GM12864 (cell line): Measurements from ENCODE around the gene RERE.

Experiments
- DNase-seq: peaks from one replicate; pipeline ENCODE4 v3.0.0-alpha.2; 2011; ENCODE audit warnings: low read depth
- H3K4me3 ChIP-seq: 2 replicates; pipeline ENCODE4 v1.5.1; 2011; ENCODE audit warnings: mild to moderate bottlenecking, low read depth, low read length, control low read depth
- CTCF ChIP-seq: IDR thresholded peaks from 2 replicates; pipeline ENCODE4 v1.5.1; 2011; ENCODE audit warnings: low read depth, mild to moderate bottlenecking, moderate library complexity, low read length, control low read depth, inconsistent platforms; ENCODE audit errors: missing control alignments

The RERE gene

GRCh38 chr1:8317647-8318381 lies 499.6 kb downstream of the RERE start, which contains the start of gene SLC45A1:
Gene SLC45A1, plus strand, starts transcription at chr1:8318114. Its CDS starts 6,216 bp downstream, at chr1:8324330.
- peak within 1 kb of the TSS; percentile 55 for H3K4me3 ChIP-seq
- TF ChIP-seq CTCF: no peak
- no peak for DNase-seq

- TF ChIP-seq CTCF: no peak
- H3K4me3 ChIP-seq: no peak overlapping the region
- no peak for DNase-seq
These were observed 501.6 kb downstream of the RERE start for GRCh38 chr1:8315573-8316475.

GRCh38 chr1:8314346-8315280 lies 502.8 kb downstream of the RERE start:
- H3K4me3 ChIP-seq: no peak overlapping the region
- peak; percentile 13 for DNase-seq
- peak; percentile 87 for TF ChIP-seq CTCF

GRCh38 chr1:8313231-8313630 lies 504.2 kb downstream of the RERE start:
- no peak overlapping the region for H3K4me3 ChIP-seq
- no peak for DNase-seq

GRCh38 chr1:8312235-8313218 lies 504.9 kb downstream of the RERE start:
- no peak for TF ChIP-seq CTCF
- no peak for DNase-seq
- H3K4me3 ChIP-seq: no peak overlapping the region

More at GRCh38 chr1:8313231-8313630, 504.2 kb downstream of the RERE start:
- no peak for TF ChIP-seq CTCF
